ENCODE results near the gene CACFD1. TPM values are rescaled to one million over a fixed set of nuclear protein-coding genes. Genes with fewer than 3 reads are reported as not detected.

Gene CACFD1
- total and polyA plus RNA-seq, 2 of the 13 experiments (the other 11 are each of a cell fraction or from before 2014, with no cell fraction given) = 13.8 to 14.6 TPM

- TF ChIP-seq SALL2 (CRISPR knock-in tag; IDR thresholded peaks at IDR 0.05) (no peak), ZNF614 (CRISPR knock-in tag; IDR thresholded peaks at IDR 0.05; ENCODE audit: borderline replicate concordance) (no peak), KLF13 (CRISPR knock-in tag; IDR thresholded peaks at IDR 0.05) (no peak), TBX3 (IDR thresholded peaks at IDR 0.05; ENCODE audit: borderline replicate concordance) (no peak)
These were observed 15.8 kb upstream of the CACFD1 start (continued) for GRCh38 chr9:133443982-133444381.

- Histone ChIP-seq H3K4me1 (ENCODE audit: insufficient read depth, low read length) (peaks cover 24% of the 10 kb centered on the region), H3K36me3 (replicated peaks in 1 of 2; ENCODE audit: control insufficient read depth in 1 of 2, insufficient read depth in 2 of 2, low read length in 2 of 2) (no peaks in the 10 kb centered on the region), H3K27me3 (ENCODE audit: control insufficient read depth in 1 of 2, insufficient read depth in 2 of 2, low read length in 2 of 2) (peaks cover 5 to 60% of the 10 kb centered on the region in 2 experiments; a peak in 3 of 5 replicates), H3K27ac (ENCODE audit: extremely low read length, insufficient read depth, low read length) (no peak overlapping the region), H2AFZ (ENCODE audit: low read length) (no peak overlapping the region), H3K4me2 (ENCODE audit: low read depth, low read length) (no peak overlapping the region), H4K20me1 (ENCODE audit: insufficient read depth, low read length) (no peaks in the 10 kb centered on the region), H3K4me3 (replicated peaks in 1 of 3; ENCODE audit: insufficient read depth in 1 of 3, low read depth in 2 of 3, low read length in 3 of 3) (no peak overlapping the region), H3K9ac (ENCODE audit: insufficient read depth, low read depth, low read length) (no peak overlapping the region), H3K79me2 (ENCODE audit: insufficient read depth, low read length) (no peaks in the 10 kb centered on the region), H3K9me3 (ENCODE audit: low read length) (no peaks in the 10 kb centered on the region)
- intact Hi-C loops (cut with micrococcal nuclease; ENCODE audit: unreplicated experiment) (no loop called here), in situ Hi-C loops (cut with HindIII; ENCODE audit: extremely low pct_ligation_motif_present, low pct_unique_long_range_greater_than_20kb) (no loop called here)
- ATAC-seq = no peak
- no peak for FAIRE-seq
- 13% methylated on average over 3 of the region's 23 CpGs for WGBS (ENCODE audit: low lambda C conversion rate)
- ChIA-PET POLR2A (interaction anchor here (1.5 kb wide), 1 partner anchor 14 kb away, joined by 3 read pairs; no protein-coding TSS in a partner anchor), CTCF (ENCODE audit: low intra/inter-chr PET ratio, low total read pairs) (no interaction called here)
- TF ChIP-seq AHDC1 (CRISPR knock-in tag; IDR thresholded peaks at IDR 0.05; ENCODE audit: borderline replicate concordance) (no peak), ZNF687 (CRISPR knock-in tag; IDR thresholded peaks at IDR 0.05) (peak; percentile 9; the same call in 1 of the 2 replicates), ZMAT5 (CRISPR knock-in tag; IDR thresholded peaks at IDR 0.05; ENCODE audit: borderline replicate concordance, low read depth) (no peak), PRPF4 (IDR thresholded peaks at IDR 0.05; ENCODE audit: low read depth, low read length, poor library complexity, severe bottlenecking) (no peak), SALL2 (CRISPR knock-in tag; IDR thresholded peaks at IDR 0.05) (no peak), HMG20A (CRISPR knock-in tag; IDR thresholded peaks at IDR 0.05; ENCODE audit: borderline replicate concordance) (no peak)
- no peak for DNase-seq (ENCODE audit: low spot score)
- no TSS peak for BruUV-seq (replicated peaks)
These were observed 14.3 kb upstream of the CACFD1 start for GRCh38 chr9:133445293-133445969.

Data from HepG2 (cell line).